H1 (cell line): ENCODE results near the gene PCNA.

Experiments used
- CBX5 ChIP-seq: fragments of 300-800, 300-1000 bp; sonication (generic); IDR thresholded peaks from 2 replicates; pipeline ENCODE4 v1.7.1; 2016; ENCODE audit warnings: antibody characterized with exemption, low read length, low read depth
- CBX8 ChIP-seq: fragments of 300-800, 300-1000 bp; sonication (generic); IDR thresholded peaks from 2 replicates; pipeline ENCODE4 v1.7.1; 2016; ENCODE audit warnings: low read depth, low read length, borderline replicate concordance
- CTCF ChIP-seq, 3 experiments: IDR thresholded peaks; 1 replicate in 2 of 3; 2 replicates in 1 of 3; pipeline versions ENCODE4 v1.5.1 to v1.6.1; 2011; ENCODE audit warnings: low read length in 3 of 3, mild to moderate bottlenecking in 3 of 3, inconsistent platforms in 2 of 3, low read depth in 1 of 3, moderate library complexity in 1 of 3; ENCODE audit not compliant: insufficient read depth in 1 of 3; ENCODE audit errors: control extremely low read depth in 1 of 3
- JUN ChIP-seq: IDR thresholded peaks from 2 replicates; pipeline ENCODE4 v1.6.1; 2011; ENCODE audit warnings: low read depth, mild to moderate bottlenecking, improper control_type of control experiment, low read length
- POLR2A ChIP-seq, 2 experiments: IDR thresholded peaks; 1 replicate in 1 of 2; 2 replicates in 1 of 2; pipeline ENCODE4 v1.6.1; 2011; ENCODE audit warnings: low read depth in 2 of 2, low read length in 2 of 2, mild to moderate bottlenecking in 2 of 2; ENCODE audit errors: control extremely low read depth in 1 of 2
- POLR2AphosphoS5 ChIP-seq: IDR thresholded peaks from 2 replicates; pipeline ENCODE4 v1.6.1; 2011; ENCODE audit warnings: low read depth, low read length
- RAD21 ChIP-seq, 2 experiments: IDR thresholded peaks in 1 of 2; conservative IDR thresholded peaks in 1 of 2; 2 replicates each; pipeline ENCODE4 v1.6.1; 2011; ENCODE audit warnings: low read depth in 2 of 2, low read length in 2 of 2, improper control_type of control experiment in 1 of 2, inconsistent platforms in 1 of 2, mild to moderate bottlenecking in 1 of 2, moderate library complexity in 1 of 2
- SIN3A ChIP-seq, 2 experiments: IDR thresholded peaks in 1 of 2; conservative IDR thresholded peaks in 1 of 2; 2 replicates each; pipeline ENCODE4 v1.6.1; 2011 to 2012; ENCODE audit warnings: low read length in 2 of 2, improper control_type of control experiment in 1 of 2, low read depth in 1 of 2, mild to moderate bottlenecking in 1 of 2
- SP1 ChIP-seq: IDR thresholded peaks from 2 replicates; pipeline ENCODE4 v1.6.1; 2011; ENCODE audit warnings: low read depth, low read length
- TAF7 ChIP-seq: optimal IDR thresholded peaks from 2 replicates; pipeline ENCODE3; 2011; ENCODE audit warnings: low read depth, mild to moderate bottlenecking, inconsistent platforms, low read length, moderate library complexity, borderline replicate concordance

GRCh38 chr20:5077761-5078387 is 41.9 kb downstream of the PCNA start:
- TF ChIP-seq JUN (no peak), CBX5 (no peak), SIN3A (conservative IDR thresholded peaks at IDR 0.05 in 1 of 2, IDR thresholded peaks at IDR 0.05 in 1 of 2; ENCODE audit: low read depth in 1 of 2, low read length in 2 of 2) (no peak), RAD21 (IDR thresholded peaks at IDR 0.05 in 1 of 2, conservative IDR thresholded peaks at IDR 0.05 in 1 of 2; ENCODE audit: low read depth in 2 of 2, low read length in 2 of 2) (no peak), POLR2AphosphoS5 (no peak), SP1 (no peak), CTCF (IDR thresholded peaks at IDR 0.05; ENCODE audit: control extremely low read depth in 1 of 3, insufficient read depth in 1 of 3, low read depth in 1 of 3, low read length in 3 of 3) (no peak), CBX8 (no peak), POLR2A (IDR thresholded peaks at IDR 0.05; ENCODE audit: control extremely low read depth in 1 of 2, low read depth in 2 of 2, low read length in 2 of 2) (no peak), TAF7 (no peak)
